ENCODE measurements around the gene FAM53B.
A peak's percentile ranks its signal among the peaks of the same experiment; 100 is the strongest.

FAM53B gene

GRCh38 chr10:124708922-124709520, 35.2 kb downstream of the FAM53B start:
- no peak for DNase-seq (ENCODE audit: low spot score)

GRCh38 chr10:124708246-124708779, 35.9 kb downstream of the FAM53B start:
- no peak for DNase-seq (ENCODE audit: low spot score)

GRCh38 chr10:124707551-124707950, 36.6 kb downstream of the FAM53B start:
- no peak for DNase-seq (ENCODE audit: low spot score)

- no peak for DNase-seq (ENCODE audit: low spot score)
Measured at GRCh38 chr10:124707144-124707467, 37.1 kb downstream of the FAM53B start.

- DNase-seq (ENCODE audit: low spot score), result no peak
Measured at GRCh38 chr10:124706462-124707143, 37.6 kb downstream of the FAM53B start.

GRCh38 chr10:124705817-124706461, 38.2 kb downstream of the FAM53B start:
- DNase-seq (ENCODE audit: low spot score), result no peak

GRCh38 chr10:124705381-124705740, 38.8 kb downstream of the FAM53B start:
- DNase-seq (ENCODE audit: low spot score), result no peak

GRCh38 chr10:124704428-124705380, 39.5 kb downstream of the FAM53B start:
- DNase-seq (ENCODE audit: low spot score), result no peak

GRCh38 chr10:124703778-124704427, 40.3 kb downstream of the FAM53B start:
- DNase-seq (ENCODE audit: low spot score), result peak; percentile 38

- no peak for DNase-seq (ENCODE audit: low spot score)
Measured at GRCh38 chr10:124703372-124703771, 40.8 kb downstream of the FAM53B start.

GRCh38 chr10:124701881-124702656, 42.1 kb downstream of the FAM53B start:
- no peak for DNase-seq (ENCODE audit: low spot score)

- DNase-seq (ENCODE audit: low spot score), result no peak
Measured at GRCh38 chr10:124701435-124701834, 42.7 kb downstream of the FAM53B start.

- no peak for DNase-seq (ENCODE audit: low spot score)
Measured at GRCh38 chr10:124701038-124701365, 43.2 kb downstream of the FAM53B start.

- DNase-seq (ENCODE audit: low spot score), result no peak
Measured at GRCh38 chr10:124700293-124701037, 43.7 kb downstream of the FAM53B start.

GRCh38 chr10:124699471-124700292, 44.5 kb downstream of the FAM53B start:
- no peak for DNase-seq (ENCODE audit: low spot score)

GRCh38 chr10:124698545-124699469, 45.4 kb downstream of the FAM53B start:
- no peak for DNase-seq (ENCODE audit: low spot score)

GRCh38 chr10:124697837-124698544, 46.2 kb downstream of the FAM53B start:
- DNase-seq (ENCODE audit: low spot score), result peak; percentile 45

GRCh38 chr10:124697443-124697836, 46.7 kb downstream of the FAM53B start:
- no peak for DNase-seq (ENCODE audit: low spot score)

All from AG08395 (cell line).